Epithelial cell of prostate (primary cell): ENCODE data around the gene GPR42.

ENCODE experiments used
- DNase-seq: peaks from one replicate; pipeline ENCODE4 v3.0.0-alpha.2; 2011; ENCODE audit warnings: low read depth, low spot score
- H3K27ac ChIP-seq: fragments of 450-650 bp; 2 replicates; pipeline ENCODE4 v1.5.1; 2017; ENCODE audit warnings: mild to moderate bottlenecking

The GPR42 gene

GRCh38 chr19:35417713-35418534, 47.1 kb downstream of the GPR42 start:
- H3K27ac ChIP-seq, result no peak overlapping the region
- no peak for DNase-seq

GRCh38 chr19:35419046-35419445, 48.2 kb downstream of the GPR42 start:
- no peak overlapping the region for H3K27ac ChIP-seq
- DNase-seq, result no peak

GRCh38 chr19:35419805-35420204, 48.9 kb downstream of the GPR42 start:
- no peak for DNase-seq

GRCh38 chr19:35421362-35421761, 50.5 kb downstream of the GPR42 start:
- DNase-seq, result no peak
- H3K27ac ChIP-seq, result no peak overlapping the region

More at GRCh38 chr19:35419805-35420204, 48.9 kb downstream of the GPR42 start:
- no peak overlapping the region for H3K27ac ChIP-seq
